Fibroblast of villous mesenchyme (primary cell): ENCODE data around the gene HJURP. TPM values are rescaled to one million over a fixed set of nuclear protein-coding genes. Genes with fewer than 3 reads are reported as not detected.

Experiments
- DNase-seq: peaks from one replicate; pipeline ENCODE4 v3.0.0-alpha.2; 2010; ENCODE audit warnings: low read depth
- H3K4me3 ChIP-seq: 2 replicates; pipeline ENCODE4 v1.5.1; 2011; ENCODE audit warnings: low read depth, mild to moderate bottlenecking, low read length
- CTCF ChIP-seq: IDR thresholded peaks from 2 replicates; pipeline ENCODE4 v1.5.1; 2012; ENCODE audit warnings: low read depth, mild to moderate bottlenecking, low read length; ENCODE audit not compliant: insufficient read depth
- total RNA-seq: library from RNA; depleted of rRNA; stranded (reverse); fragments of >200 nt; gene quantifications from 2 replicates; pipeline ENCODE4 v1.2.3, GENCODE V29; 2012

Gene HJURP
- total RNA-seq, 1 donor: 27.2 TPM

- H3K4me3 ChIP-seq: no peak overlapping the region
- TF ChIP-seq CTCF: no peak
- DNase-seq: no peak
These were observed 40.1 kb downstream of the HJURP start for GRCh38 chr2:233814056-233814835.

DNA sequence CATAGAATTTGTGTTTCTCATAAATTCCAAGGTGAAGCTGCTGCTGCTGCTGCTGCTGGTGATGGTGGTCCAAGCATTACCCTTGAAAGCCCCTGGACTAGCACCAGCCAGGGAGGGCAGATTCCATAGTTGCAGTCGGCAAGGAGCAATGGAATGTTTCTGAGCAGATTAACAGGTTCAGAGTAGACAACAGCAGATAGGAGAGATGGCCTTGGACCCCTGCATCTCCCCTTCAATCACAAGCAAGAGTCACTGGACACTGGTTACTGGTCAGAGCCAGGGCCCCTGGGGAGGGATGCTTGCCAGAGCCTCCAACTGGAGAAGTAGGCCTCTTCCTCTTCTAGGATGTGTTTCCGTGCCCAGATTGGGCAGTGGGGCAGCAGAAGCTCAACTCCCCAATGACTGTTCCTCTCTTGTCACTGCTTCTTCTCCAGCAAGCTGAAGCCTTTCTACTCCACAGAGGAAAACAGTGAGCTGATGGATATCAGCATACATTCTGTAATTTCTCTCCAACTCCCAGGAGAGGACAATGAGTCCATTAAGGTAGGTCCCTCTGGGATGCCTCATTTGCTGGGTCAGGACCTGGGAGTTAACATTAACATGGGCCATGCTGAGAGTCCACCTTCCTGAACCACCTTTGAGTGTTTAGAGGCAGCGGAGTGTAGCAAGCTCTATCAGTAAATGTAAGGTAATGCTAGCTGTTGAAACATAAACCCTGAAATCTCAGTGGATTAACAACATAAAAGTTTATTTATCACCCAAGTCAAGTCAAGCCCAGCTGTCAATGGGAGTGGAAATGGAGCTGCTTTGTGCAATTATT, 40.9 kb downstream of the HJURP start:
- TF ChIP-seq CTCF: no peak
- no peak for DNase-seq
- H3K4me3 ChIP-seq: no peak overlapping the region

- H3K4me3 ChIP-seq: no peak overlapping the region
- no peak for TF ChIP-seq CTCF
- no peak for DNase-seq
These were observed 42.6 kb downstream of the HJURP start for GRCh38 chr2:233811732-233812131.

DNA sequence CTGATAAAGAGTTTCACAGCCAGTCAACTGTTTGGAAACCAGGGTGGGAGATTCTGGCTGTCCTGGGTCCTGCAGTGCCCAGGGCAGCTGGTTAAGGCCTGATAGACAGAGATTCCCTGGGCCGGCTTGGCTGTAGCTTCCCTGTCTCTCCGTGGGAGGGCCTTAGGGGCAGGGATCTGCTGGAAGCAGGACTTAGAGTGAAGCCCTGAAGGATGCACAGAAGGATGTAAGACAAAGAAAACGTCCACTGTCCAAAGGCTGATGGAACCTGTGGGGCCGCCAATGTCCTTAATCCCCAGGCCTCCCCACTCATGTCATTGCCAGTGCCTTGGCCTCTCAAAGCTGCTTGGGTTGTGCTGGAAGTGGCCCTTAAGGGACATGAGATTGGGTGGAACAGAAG, 43.2 kb downstream of the HJURP start:
- no peak for TF ChIP-seq CTCF
- H3K4me3 ChIP-seq: no peak overlapping the region

GRCh38 chr2:233810385-233810784, 44.0 kb downstream of the HJURP start:
- TF ChIP-seq CTCF: no peak
- H3K4me3 ChIP-seq: no peak overlapping the region
- DNase-seq: no peak

More for the DNA sequence above, 43.2 kb downstream of the HJURP start:
- DNase-seq: no peak

- no peak for TF ChIP-seq CTCF
- no peak overlapping the region for H3K4me3 ChIP-seq
- no peak for DNase-seq
These were observed 46.1 kb downstream of the HJURP start for GRCh38 chr2:233807966-233808935.
